IMR-90 (cell line): ENCODE results near the gene NRP1. TPM values are rescaled to one million over a fixed set of nuclear protein-coding genes. Genes with fewer than 3 reads are reported as not detected.

Experiments
- ATAC-seq: fragments of 200-7000 bp; cut with Tn5 transposase; 2 replicates; pipeline ENCODE4 v1.9.1; 2020; ENCODE audit warnings: low read depth, mild to moderate bottlenecking, moderate library complexity
- BruUV-seq: library from RNA; stranded (reverse); fragments of 400-500 nt; replicated peaks from 2 replicates; lab custom pipeline; 2021; lab: Mats Ljungman, UMichigan
- CTCF ChIA-PET: fragments of 300-600 bp; formaldehyde crosslinking; extraction: SDS; loops from one replicate; lab custom pipeline; 2021; ENCODE audit warnings: antibody characterized with exemption; lab: Yijun Ruan, JAX
- POLR2A ChIA-PET: fragments of 300-600 bp; sonication (Branson Sonifier 250); formaldehyde crosslinking; loops from one replicate; lab custom pipeline; 2022; ENCODE audit warnings: antibody characterized with exemption; ENCODE audit not compliant: unreplicated experiment; lab: Charles Lee
- DNase-seq: peaks from one replicate; pipeline ENCODE4 v3.0.0; 2013
- H2AFZ ChIP-seq: replicated peaks from 2 replicates; pipeline ENCODE3; 2013; ENCODE audit warnings: low read length, mild to moderate bottlenecking; ENCODE audit not compliant: poor library complexity
- H2AK5ac ChIP-seq: 2 replicates; pipeline ENCODE4 v1.6.1; 2013; ENCODE audit warnings: low read depth, low read length, inconsistent platforms
- H2AK9ac ChIP-seq: replicated peaks from 2 replicates; pipeline ENCODE3; 2013; ENCODE audit warnings: mild to moderate bottlenecking, low read depth, low read length, moderate library complexity; ENCODE audit not compliant: poor library complexity
- H2BK120ac ChIP-seq: 2 replicates; pipeline ENCODE4 v1.6.1; 2013; ENCODE audit warnings: low read depth, low read length, inconsistent platforms
- H2BK15ac ChIP-seq: 3 replicates; pipeline ENCODE4 v1.6.1; 2013; ENCODE audit warnings: low read depth, low read length, inconsistent platforms
- H2BK20ac ChIP-seq: 2 replicates; pipeline ENCODE4 v1.6.1; 2013; ENCODE audit warnings: low read depth, mild to moderate bottlenecking, inconsistent platforms, low read length, moderate library complexity
- H2BK5ac ChIP-seq: 2 replicates; pipeline ENCODE4 v1.6.1; 2013; ENCODE audit warnings: mild to moderate bottlenecking, low read depth, low read length, inconsistent platforms; ENCODE audit not compliant: poor library complexity, severe bottlenecking
- H3K14ac ChIP-seq: replicated peaks from 2 replicates; pipeline ENCODE4 v1.6.1; 2013; ENCODE audit warnings: low read depth, low read length, inconsistent platforms
- H3K18ac ChIP-seq: 2 replicates; pipeline ENCODE4 v1.6.1; 2013; ENCODE audit warnings: low read depth, low read length, control low read depth
- H3K23ac ChIP-seq: 2 replicates; pipeline ENCODE4 v1.6.1; 2013; ENCODE audit warnings: low read depth, low read length, inconsistent platforms
- H3K27ac ChIP-seq: 2 replicates; pipeline ENCODE4 v1.5.1; 2013; ENCODE audit warnings: mild to moderate bottlenecking, control low read depth, low read length; ENCODE audit not compliant: insufficient read depth
- H3K27me3 ChIP-seq: 2 replicates; pipeline ENCODE4 v1.6.1; 2013; ENCODE audit warnings: low read length; ENCODE audit not compliant: control insufficient read depth, insufficient read depth
- H3K36me3 ChIP-seq: 2 replicates; pipeline ENCODE4 v1.6.1; 2013; ENCODE audit warnings: low read length, mixed read lengths; ENCODE audit not compliant: control insufficient read depth, insufficient read depth
- H3K4ac ChIP-seq: 2 replicates; pipeline ENCODE4 v1.6.1; 2013; ENCODE audit warnings: low read depth, low read length, inconsistent platforms
- H3K4me1 ChIP-seq: 2 replicates; pipeline ENCODE4 v1.6.1; 2013; ENCODE audit warnings: low read length, mixed read lengths; ENCODE audit not compliant: control insufficient read depth, insufficient read depth
- H3K4me2 ChIP-seq: 2 replicates; pipeline ENCODE4 v1.6.1; 2013; ENCODE audit warnings: low read depth, mild to moderate bottlenecking, control low read depth, low read length, moderate library complexity
- H3K4me3 ChIP-seq: 2 replicates; pipeline ENCODE4 v1.5.1; 2013; ENCODE audit warnings: low read depth, mild to moderate bottlenecking, control low read depth, low read length, moderate library complexity; ENCODE audit not compliant: insufficient read depth
- H3K56ac ChIP-seq: 2 replicates; pipeline ENCODE4 v1.6.1; 2013; ENCODE audit warnings: low read length, inconsistent platforms; ENCODE audit not compliant: insufficient read depth; ENCODE audit errors: extremely low read depth
- H3K79me1 ChIP-seq, 2 experiments: 2 replicates each; pipeline ENCODE4 v1.6.1; 2013; ENCODE audit warnings: low read length in 2 of 2, inconsistent platforms in 1 of 2, low read depth in 1 of 2
- H3K9ac ChIP-seq: 2 replicates; pipeline ENCODE4 v1.6.1; 2013; ENCODE audit warnings: low read depth, low read length, control low read depth
- H3K9me1 ChIP-seq: 2 replicates; pipeline ENCODE4 v1.6.1; 2013; ENCODE audit warnings: low read length, inconsistent platforms; ENCODE audit not compliant: insufficient read depth
- H3K9me3 ChIP-seq: 2 replicates; pipeline ENCODE4 v1.6.1; 2013; ENCODE audit warnings: low read length; ENCODE audit not compliant: control insufficient read depth, insufficient read depth
- H4K20me1 ChIP-seq: 2 replicates; pipeline ENCODE4 v1.6.1; 2013; ENCODE audit warnings: low read length, inconsistent platforms; ENCODE audit not compliant: insufficient read depth
- H4K5ac ChIP-seq: 2 replicates; pipeline ENCODE4 v1.6.1; 2013; ENCODE audit warnings: mild to moderate bottlenecking, low read depth, low read length, control low read depth
- H4K8ac ChIP-seq, 2 experiments: 2 replicates each; pipeline ENCODE4 v1.6.1; 2013; ENCODE audit warnings: low read depth in 2 of 2, low read length in 2 of 2, control low read depth in 1 of 2, inconsistent platforms in 1 of 2
- H4K91ac ChIP-seq: 2 replicates; pipeline ENCODE4 v1.6.1; 2013; ENCODE audit warnings: low read depth, low read length, inconsistent platforms; ENCODE audit not compliant: insufficient read depth
- CEBPB ChIP-seq: IDR thresholded peaks from 2 replicates; pipeline ENCODE4 v1.6.1; 2012; ENCODE audit warnings: low read depth, low read length, improper control_type of control experiment
- FOS ChIP-seq: fragments of 150-350 bp; IDR thresholded peaks from 2 replicates; pipeline ENCODE4 v1.6.1; 2016; ENCODE audit warnings: low read depth, low read length
- POLR2A ChIP-seq: IDR thresholded peaks from 2 replicates; pipeline ENCODE4 v1.6.1; 2012; ENCODE audit warnings: mild to moderate bottlenecking, low read depth, low read length
- WGBS, 2 experiments: methylation state at CpG; one replicate each; pipeline versions ENCODE4 v1.1.5 to v1.1.7; 2013; ENCODE audit warnings: missing lambda C conversion rate in 2 of 2; ENCODE audit not compliant: insufficient read length in 1 of 2; ENCODE audit errors: extremely low coverage in 2 of 2; 5-methylcytosine and 5-hydroxymethylcytosine counted together
- dilution Hi-C: fragments of 300-500 bp; cut with HindIII; formaldehyde crosslinking; loops from one replicate; pipeline ENCODE4 v1.14.3; 2018; ENCODE audit warnings: low sequenced_read_pairs; ENCODE audit not compliant: unreplicated experiment
- in situ Hi-C: fragments of 300-500 bp; cut with MboI; formaldehyde crosslinking; loops from 3 replicates; pipeline ENCODE4 v1.14.3; 2019; ENCODE audit warnings: low sequenced_read_pairs, inconsistent platforms, mixed read lengths
- intact Hi-C: fragments of 100-400 bp; cut with micrococcal nuclease; formaldehyde crosslinking; loops from 2 replicates; pipeline ENCODE4 v1.10.0; 2022
- polyA plus RNA-seq, 3 experiments: library from polyadenylated mRNA; depleted of rRNA; stranded (reverse); fragments of >200 nt; gene quantifications; 2 replicates each; pipeline ENCODE4 v1.2.3, GENCODE V29; 2012; ENCODE audit warnings: low replicate concordance in 1 of 3
- total RNA-seq: library from RNA; depleted of rRNA; stranded (reverse); fragments of >200 nt; gene quantifications from 2 replicates; pipeline ENCODE4 v1.2.3, GENCODE V29; 2012

NRP1 gene
- total and polyA plus RNA-seq, 2 of the 4 experiments (the other 2 are of a cell fraction), result 108 to 227 TPM

DNA sequence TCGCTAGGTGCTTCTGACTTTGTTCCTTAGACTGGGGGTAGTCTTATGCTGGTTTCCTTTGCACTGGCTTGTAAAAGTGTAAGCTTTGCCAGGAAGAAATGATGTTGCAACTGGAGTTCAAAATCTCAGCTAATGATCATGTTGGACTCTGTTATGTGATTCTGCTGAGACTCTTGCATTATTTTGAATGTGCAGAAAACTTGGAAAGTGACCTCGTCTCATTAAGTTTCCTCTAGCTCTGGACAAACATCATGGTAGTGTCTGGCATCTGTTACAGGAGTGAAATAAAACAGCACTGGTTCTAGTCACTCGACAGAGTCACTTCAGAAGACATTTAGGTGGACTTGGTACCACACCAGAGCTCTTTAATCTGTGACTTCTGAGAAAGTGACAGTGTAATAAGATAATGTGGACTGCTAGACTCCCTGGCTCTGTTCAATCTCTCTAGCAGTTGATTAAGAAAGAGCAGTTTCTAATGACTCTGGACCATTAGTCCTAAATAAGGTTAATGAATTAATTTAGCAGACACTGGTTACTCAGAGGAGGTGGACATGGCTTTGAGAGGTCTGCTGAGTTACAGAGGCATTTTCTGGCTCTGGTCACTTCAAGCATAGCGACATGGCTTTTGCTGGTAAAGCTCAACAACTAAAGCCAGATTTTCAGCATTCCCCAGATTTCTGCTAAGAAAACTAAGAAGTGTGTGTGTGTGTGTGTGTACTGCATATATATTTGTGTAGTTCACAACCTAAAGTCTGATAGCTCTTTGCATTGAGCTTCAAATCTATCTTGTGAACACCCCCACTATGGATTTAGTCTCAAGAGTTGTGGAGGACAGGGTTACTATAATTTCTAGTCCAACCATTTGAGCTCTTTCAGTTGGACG is 2.0 kb downstream of the NRP1 start:
- Histone ChIP-seq H4K20me1 (no peaks in the 10 kb centered on the region), H4K91ac (peak overlapping the region; percentile 37; the same call in 1 of the 2 replicates), H2AK5ac (no peak overlapping the region), H2BK5ac (peak overlapping the region; percentile 84), H3K27me3 (no peaks in the 10 kb centered on the region), H3K4ac (peak overlapping the region; percentile 10; the same call in 1 of the 2 replicates), H3K27ac (peak overlapping the region; percentile 84), H3K36me3 (peaks cover 4% of the 10 kb centered on the region), H3K56ac (peak overlapping the region; percentile 68), H4K8ac (peak overlapping the region; percentile 4 to 53; a peak in 1 of 4 replicates), H2BK20ac (peak overlapping the region; percentile 18; the same call in 1 of the 2 replicates), H2AK9ac (no peak overlapping the region), H2BK15ac (no peak overlapping the region; the same call in 2 of the 3 replicates), H3K79me1 (peaks cover 3 to 20% of the 10 kb centered on the region in 2 experiments), H3K4me2 (peak overlapping the region; percentile 98), H3K14ac (peak overlapping the region; percentile 87), H2AFZ (no peak overlapping the region), H3K23ac (peak overlapping the region; percentile 34), H3K18ac (peak overlapping the region; percentile 85), H3K9me1 (no peaks in the 10 kb centered on the region), H2BK120ac (peak overlapping the region; percentile 62), H3K9me3 (no peaks in the 10 kb centered on the region), H3K4me1 (peaks cover 2% of the 10 kb centered on the region), H3K4me3 (peak overlapping the region; percentile 85), H4K5ac (peak overlapping the region; percentile 65; the same call in 1 of the 2 replicates), H3K9ac (peak overlapping the region; percentile 94)
- ChIA-PET POLR2A (interaction anchor here (0.6 kb wide), 1 partner anchor 62 kb away, joined by 3 read pairs; no protein-coding TSS in a partner anchor), CTCF (interaction anchor here (0.6 to 2.5 kb wide), 3 partner anchors 139 to 1306 kb away, joined by 3 to 11 read pairs (median 3); no protein-coding TSS in a partner anchor)
- DNase-seq, result peak; percentile 49
- dilution Hi-C loops, result no loop called here
- 0% methylated on average over 1 of the region's 5 CpGs; no CpG with 5 or more reads in 1 of the 2 experiments for WGBS, 2 experiments
- intact Hi-C loops, result loop anchor here (2.0 to 10.0 kb wide), 13 partner anchors 90 to 1190 kb away; no protein-coding TSS in a partner anchor
- in situ Hi-C loops, result loop anchor here (5.0 to 25.0 kb wide), 3 partner anchors 580 to 1300 kb away; no protein-coding TSS in a partner anchor
- BruUV-seq, result no TSS peak
- ATAC-seq, result no peak
- TF ChIP-seq FOS (no peak), CEBPB (peak; percentile 64; the same call in 1 of the 2 replicates), POLR2A (no peak)
